NCI-H345 treated with DMSO at 0.1 percent for 48 hours (cell line): ENCODE data around the gene SBK3.
"Not testable (repeated sequence)": the region's sequence is repeated elsewhere in the genome, so short reads cannot be mapped to it uniquely, and the experiment has no call there.

Experiments used
- DNase-seq: peaks from one replicate; lab custom pipeline; 2025; ENCODE audit not compliant: unreplicated experiment; lab: John Stamatoyannopoulos, UW

SBK3 gene

DNA sequence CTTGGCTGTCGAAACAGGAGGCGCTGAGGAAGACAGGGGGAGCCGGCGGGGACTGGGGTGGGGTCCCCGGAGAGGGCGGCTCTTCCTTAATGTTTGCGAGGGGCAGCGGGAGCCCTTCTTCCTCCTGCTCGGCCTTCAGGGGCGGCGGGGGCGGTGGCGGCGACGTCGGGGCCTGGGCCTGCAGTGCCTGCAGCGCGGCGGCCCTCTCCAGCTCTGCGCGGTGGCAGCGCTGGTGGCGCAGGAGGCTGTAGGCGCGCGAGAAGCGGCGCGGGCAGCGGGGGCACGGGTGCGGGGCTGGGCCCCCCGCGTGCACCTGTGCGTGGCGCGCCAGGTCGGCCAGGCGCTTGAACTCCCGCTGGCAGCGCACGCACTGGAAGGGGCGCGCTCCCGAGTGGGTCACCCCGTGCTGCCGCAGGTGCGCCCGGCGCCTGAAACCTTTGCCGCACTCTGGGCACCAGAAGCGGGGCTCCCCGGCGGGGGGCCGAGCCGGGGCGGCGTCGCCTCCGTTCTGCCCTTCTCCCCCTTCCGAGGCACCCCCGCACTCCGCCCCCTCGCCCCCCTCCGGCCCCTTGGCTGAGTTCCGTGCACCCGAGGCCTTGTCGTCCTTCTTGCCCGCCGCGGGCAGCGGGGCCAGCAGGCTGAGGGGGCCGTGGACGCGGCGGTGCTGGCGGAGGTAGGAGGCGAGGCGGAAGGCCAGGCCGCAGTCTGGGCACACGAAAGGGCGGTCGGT, 32.9 kb upstream of the SBK3 start:
- DNase-seq, result no peak

DNA sequence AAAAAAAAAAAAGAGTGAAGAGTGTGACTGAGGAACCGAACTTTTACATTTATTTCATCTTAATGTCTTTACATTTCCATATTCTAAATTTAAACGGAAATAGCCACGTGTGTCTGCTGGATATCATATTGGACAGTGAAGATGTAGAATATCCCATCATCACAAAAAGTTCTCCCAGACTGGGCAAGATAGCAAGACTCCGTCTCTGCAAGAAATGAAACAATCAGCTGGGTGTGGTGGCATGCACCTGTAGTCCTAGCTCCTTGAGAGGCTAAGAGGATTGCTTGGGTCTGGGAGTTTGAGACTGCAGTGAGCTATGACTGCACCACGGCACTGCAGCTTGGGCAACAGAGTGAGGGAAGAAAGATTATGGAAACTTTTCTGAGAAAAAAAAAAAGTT, 31.4 kb upstream of the SBK3 start:
- DNase-seq, result no peak

DNA sequence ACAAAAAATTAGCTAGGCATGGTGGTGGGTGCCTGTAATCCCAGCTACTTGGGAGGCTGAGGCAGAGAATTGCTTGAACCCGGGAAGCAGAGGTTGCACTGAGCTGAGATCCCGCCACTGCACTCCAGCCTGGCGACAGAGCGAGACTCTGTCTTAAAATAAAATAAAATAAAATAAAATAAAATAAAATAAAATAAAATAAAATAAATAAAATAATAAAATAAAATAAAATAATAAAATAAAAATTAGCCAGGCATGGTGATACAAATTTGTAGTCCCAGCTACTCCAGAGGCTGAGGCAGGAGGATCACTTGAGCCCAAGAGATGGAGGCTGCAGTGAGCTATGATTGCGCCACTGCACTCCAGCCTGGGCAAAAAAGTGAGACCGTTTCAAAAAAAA, 28.6 kb upstream of the SBK3 start:
- not testable (repeated sequence) for DNase-seq

DNA sequence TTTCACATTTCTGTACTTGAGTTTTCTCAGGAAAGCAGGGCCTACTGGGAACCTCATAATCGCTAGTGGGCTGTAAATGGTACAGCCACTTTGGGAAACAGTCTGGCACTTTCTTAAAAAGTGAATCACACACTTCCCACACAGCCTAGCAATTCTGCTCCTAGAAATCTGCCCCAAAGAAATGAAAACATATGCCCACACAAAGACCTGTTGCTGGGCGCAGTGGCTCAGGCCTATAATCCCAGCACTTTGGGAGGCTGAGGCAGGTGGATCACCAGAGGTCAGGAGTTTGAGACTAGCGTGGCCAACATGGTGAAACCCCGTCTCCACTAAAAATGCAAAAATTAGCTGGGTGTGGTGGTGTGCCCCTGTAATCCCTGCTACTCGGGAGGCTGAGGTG, 24.1 kb upstream of the SBK3 start:
- not testable (repeated sequence) for DNase-seq

DNA sequence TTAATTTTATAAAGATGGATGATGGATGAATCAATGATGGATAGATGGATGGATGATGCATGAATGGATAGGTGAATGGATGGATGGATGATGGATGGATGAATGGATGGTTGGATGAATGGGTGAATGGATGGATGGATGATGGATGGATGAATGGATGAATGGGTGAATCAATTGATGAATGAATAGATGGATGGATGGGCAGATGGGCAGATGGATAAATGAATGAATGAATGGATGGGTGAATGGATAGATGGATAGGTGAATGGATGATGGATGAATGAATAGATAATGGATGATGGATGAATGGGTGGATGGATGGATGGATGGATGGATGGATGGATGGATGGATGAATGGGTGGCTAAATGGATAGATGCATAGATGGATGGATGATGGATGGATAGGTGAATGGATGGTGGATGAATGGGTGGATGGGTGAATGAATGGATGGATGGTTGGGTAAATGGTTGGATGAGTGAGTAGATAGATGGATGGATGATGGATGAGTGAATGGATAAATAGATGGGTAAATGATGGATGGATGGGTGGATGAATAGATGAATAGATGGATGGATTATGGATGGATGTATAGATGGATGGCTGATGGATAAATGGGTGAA, 22.5 kb upstream of the SBK3 start:
- no peak for DNase-seq

DNA sequence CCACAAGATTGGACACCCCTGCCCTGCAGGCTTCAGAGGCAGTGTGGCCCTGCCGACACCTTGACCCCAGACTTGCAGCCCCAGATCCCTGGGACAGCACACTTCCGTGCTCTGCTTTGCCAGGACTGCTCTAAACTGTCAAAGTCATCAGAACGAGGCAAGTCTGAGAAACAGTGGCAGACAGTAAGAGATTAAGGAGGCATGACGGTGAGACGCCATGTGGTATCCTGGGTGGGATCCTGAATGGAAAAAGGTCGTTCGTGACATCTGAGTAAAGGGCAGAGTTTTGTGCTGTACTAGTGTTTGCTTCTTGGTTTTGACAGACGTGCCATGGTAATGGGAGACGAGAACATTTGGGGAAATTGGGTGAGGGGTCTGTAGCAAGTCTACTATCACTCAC, 21.5 kb upstream of the SBK3 start:
- no peak for DNase-seq

DNA sequence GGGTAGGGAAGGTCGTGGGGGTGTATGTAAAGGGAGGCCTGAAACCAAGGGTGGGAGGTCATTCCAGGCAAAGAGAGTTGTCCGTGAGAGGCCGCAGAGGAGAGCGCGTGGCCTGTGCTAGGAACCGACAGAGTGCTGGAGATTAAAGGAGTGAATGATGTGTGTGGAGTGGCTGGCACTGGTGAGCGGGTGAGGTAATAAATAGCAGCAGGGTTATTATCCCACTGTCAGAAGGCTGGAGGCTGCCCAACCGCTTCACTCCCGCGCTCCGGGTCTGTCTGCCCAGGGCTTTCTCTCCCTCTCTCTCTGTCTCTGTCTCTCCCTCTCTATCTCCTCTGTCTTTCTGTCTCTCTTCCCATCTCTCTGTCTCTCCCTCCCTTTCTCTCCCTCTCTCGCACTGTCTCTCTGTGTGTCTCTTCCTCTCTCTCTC, 17.9 kb upstream of the SBK3 start:
- DNase-seq, result no peak

DNA sequence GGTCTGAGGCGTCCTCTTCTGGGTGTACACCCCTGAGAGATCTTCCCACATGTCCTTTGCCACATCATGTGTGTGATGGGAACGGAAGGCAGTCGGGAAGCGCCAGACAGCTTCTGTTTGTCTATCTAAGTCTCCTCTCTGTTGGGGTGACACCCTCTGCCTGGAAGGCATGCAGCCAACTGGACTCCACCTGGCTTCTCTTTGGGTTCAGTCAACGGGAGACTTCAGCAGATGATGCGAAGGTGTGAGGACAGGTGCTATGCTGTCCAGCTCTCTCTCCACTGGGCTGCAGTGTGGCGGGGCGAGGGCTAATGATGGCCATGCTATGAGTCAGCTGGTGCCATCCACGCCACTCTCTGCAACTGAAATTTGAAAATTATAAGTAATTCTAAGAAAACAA, 14.3 kb upstream of the SBK3 start:
- DNase-seq, result no peak

DNA sequence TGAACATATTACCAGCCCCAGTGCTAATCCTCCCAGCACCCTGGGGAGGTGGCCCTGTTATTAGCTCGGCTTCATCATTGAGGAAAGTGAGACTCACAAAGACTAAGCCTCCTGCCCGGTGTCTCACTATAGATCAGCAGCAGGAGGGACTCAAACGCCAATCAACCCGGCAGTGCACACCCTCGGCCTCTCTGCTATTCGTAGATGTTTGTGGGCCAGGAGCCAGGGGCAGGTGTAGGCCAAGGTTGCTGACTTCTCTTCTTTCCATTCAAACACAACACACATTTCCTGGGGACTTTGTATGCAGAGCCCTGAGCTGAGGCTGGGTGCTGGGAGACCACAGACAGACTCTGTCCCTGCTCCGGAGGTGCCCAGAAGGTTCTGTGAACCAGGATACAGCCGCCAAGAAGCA, 9.4 kb upstream of the SBK3 start:
- DNase-seq, result no peak

DNA sequence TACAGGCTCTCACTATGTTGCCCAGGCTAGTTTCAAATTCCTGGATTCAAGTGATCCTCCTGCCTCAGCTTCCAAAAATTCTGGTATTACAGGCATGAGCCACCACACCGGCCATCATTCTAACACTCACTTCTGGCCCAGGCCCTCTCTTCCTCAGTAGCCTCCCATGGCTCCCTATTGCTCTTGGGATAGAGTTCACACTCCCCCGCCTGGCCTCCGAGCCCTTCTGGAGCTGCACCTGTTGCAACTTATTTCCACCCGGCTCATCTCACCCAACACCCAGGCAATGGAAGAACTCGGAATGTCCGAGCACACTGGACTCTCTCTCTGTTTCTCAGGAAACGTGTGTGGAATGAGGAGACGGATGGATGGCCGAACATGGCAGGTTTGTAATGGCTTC, 9.0 kb upstream of the SBK3 start:
- DNase-seq, result no peak

DNA sequence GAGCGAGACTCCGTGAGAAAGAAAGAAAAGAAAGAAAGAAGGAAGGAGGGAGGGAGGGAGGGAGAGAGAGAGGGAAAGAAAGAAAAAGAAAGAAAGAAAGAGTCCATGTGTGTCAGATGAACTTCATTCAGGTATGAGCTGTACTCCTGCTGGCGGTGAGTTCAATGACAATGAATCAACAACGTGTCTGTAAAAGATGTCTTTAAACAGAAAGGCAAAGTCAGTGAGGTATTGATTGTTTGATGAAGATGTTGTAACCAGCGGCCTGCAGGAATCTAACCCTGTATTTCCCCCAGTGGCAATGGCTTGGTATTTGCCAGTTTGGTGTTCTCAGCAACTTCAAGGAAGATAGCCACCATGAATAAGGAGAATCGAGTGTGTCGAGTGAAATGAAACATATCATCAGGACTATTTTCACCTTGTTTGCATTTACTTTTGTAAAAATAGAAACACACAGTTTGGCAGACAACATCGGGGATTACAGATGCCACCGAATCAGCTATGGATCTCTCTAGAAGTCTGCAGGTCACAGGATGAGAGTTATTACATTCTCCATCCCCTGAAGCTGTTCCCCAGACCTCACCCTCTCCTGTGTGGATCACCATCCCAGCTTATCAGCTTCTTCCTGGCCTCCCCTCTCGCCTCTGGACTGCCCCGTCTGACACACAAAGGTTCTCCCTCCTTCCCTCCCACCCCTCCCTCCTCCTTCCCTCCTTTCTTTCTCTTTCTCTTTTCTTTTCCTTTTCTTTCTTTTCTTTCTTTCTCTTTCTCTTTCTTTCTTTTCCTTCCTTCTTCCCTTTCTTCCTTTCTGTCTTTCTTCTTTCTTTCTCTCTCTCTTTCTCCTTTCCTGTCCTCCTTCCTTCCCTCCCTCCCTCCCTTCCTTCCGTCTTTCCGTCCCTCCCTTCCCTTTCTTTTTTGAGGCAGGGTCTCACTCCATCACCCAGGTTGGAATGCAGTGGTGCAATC, 8.2 kb upstream of the SBK3 start:
- no peak for DNase-seq

DNA sequence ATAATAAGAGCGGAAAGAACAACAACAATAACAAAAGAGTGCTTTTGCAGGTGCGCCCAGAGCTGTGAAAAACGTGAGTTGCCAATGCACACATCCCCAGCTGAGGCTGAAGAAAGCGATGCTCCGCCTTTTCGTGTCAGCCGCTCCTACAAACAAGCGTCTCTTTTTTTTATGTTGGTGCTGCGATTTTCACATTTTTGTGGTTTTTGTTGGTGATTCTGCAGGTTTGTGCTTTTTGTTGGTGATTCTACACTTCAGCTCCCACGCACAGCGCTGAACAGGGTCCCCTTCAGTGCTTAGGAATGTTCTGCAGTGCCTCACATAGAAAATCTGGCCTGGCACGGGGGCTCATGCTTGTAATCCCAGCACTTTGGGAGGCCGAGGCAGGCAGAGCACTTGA, 7.3 kb upstream of the SBK3 start:
- no peak for DNase-seq

DNA sequence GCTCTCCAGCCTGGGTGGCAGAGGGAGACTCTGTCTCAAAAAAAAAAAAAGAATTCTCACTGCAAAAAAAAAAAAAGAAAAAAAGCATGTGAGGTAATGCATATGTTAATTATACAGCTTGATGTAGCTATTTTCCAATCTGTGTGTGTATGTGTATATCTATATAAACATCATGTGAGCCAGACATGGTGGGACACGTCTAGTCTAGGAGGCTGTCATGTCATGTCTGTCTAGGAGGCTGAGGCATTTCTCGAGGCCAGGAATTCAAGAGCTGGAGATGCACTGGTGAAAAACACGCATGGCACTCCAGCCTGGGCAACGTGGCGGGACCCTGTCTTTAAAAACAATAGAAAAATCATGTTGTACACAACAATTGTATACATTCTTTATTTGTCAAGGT, 6.9 kb upstream of the SBK3 start:
- no peak for DNase-seq

DNA sequence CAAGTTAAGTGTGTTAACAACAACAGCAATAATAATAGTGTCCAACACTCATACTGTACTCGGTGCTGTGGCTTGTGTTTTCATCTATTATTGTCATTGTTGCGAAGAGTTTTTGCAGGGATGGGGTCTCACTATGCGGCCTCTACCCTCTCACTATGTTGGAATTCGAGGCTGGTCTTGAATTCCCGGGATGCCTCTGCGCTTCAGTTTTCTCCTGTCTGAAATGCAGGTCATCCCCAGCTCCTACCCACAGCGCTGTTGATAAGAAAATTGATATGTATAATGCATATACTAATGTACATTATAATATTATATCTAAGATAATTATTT, 4.9 kb upstream of the SBK3 start:
- no peak for DNase-seq

DNA sequence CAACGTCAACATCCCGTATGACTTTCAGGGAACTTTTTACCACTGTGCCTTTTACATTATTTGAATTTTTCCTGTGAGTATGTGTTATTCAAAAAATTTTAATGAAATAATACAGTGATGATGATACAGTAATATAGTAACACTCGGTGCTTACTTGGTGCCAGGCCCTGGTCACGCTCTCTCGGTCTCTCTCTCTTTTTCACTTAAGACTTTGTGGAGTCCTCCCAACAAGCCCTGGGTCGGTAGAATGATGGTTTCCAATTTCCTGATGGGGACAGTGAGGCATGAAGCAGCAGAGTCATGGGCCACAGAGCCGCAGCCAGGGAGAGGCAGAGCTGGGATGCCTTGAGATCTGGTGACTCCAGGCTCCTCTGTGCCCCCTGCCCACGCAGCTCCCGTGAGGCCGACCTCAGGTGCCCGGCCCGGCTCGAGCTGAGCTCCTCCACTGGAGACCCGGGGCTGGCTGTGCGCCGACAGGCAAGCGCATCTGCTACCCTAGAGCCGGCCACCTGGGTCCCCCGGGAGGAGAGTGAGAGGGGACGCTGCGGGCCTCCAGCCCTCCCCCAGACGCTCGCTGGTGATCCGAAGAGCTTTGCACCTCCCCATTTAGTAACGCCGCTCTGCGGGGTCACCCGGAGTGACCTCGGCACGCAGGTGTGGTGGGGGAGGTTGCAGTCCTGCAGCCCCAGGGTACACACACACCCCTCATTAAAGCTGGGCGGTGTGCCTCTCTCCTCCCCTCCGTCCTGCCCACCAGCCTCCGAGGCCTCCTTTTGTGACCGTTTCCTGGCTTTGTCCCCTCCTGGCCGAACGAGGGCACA, 4.4 kb upstream of the SBK3 start:
- no peak for DNase-seq

DNA sequence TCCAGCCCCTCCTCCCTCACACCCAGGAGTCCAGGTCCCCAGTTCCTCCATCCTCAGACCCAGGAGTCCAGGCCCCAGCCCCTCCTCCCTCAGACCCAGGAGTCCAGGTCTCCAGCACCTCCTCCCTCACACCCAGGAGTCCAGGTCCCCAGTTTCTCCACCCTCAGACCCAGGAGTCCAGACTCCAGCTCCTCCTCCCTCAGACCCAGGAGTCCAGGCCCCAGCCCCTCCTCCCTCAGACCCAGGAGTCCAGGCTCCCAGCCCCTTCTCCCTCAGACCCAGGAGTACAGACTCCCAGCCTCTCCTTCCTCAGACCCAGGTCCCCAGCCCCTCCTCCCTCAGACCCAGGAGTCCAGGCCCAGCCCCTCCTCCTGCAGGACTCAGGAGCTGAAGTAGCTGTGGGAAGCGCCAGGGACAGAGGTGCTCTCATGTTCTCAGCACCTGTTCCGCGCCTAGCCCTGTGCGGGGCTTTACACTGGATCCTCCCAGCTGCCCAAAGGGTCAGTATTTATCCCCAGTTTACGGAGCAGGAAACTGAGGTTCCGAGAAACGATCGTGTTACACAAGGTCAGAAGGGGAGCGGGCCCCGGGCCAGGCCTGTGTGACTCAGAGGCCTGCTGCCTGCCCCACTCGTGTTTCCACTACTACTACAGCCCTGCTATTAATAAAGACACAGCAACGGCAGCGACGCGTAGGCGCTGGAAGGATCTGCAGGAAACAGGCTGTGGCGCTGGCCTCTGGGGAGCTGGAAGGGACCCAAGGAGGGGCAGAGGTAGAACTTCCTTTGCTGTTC, 1.7 kb upstream of the SBK3 start:
- DNase-seq, result no peak

DNA sequence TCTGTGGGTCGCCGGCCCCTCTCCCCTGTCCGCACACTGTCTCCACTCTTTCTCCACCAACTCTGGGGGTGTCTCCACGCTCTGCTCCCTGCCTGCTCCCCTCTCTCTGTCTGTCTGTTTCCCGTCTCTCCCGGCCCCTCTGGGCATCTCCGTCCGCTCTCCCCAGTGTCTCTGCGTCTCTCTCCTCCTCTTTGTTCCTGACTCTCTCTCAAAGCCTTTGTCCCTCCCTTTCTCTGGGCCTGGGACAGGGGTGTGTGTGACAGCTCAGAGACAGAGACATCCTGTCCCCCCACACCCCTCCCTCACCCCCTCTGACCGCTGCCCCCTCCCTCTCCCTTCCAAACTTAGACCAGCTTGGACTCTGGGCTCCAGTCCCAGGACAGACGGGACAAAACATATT, 668 bp upstream of the SBK3 start:
- no peak for DNase-seq

DNA sequence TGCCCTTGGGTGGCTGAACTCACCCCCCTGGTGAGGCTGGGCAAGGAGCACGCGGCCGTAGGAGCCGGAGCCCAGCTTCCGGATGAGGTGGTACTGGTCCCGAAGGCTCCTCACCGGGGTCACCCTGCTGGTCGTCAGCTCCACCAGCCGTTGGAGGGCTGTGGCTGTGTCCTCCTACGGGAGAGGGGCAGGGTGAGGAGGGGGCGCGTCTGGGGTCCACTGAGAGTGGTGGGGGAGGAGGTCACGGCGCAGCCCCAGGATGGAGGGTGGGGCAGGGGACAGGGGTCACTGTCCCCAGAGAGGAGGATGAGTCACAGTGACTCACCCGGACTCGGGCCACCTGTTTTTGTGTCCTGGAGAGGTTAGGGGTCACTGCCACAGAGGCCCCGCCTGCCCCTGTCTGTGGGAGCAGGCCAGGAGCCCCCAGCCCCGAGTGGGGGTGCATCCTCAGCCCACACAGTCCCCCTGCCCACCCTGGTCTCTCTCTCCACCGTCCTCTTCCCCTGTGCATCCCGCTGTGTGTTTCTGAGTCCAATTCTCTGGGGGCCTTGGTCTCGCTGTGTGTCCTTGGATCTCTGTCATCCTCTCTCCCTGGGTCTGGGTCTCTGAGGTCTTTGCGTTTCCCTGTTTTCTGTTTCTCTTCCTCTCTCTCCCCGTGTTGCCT, 435 bp downstream of the SBK3 start:
- DNase-seq, result no peak

DNA sequence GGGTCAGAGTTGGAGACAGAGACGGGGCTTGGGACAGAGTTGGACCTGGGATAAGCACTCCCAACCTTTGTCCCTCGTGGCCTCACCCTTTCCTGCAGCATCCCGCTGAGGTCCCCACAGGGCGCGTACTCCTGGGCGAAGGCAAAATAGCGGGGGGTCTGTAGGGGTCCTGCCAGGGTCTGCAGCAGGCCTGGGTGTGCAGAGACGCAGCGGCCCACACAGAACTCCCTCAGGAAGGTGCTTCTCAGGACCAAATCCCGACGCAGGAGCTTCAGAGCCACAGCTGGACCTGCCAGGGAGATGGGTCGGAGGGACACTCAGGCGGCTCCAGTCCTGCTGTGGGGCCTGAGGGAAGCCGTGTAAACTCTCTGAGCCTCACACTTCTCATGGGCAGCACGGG, 1.3 kb downstream of the SBK3 start:
- DNase-seq, result no peak

DNA sequence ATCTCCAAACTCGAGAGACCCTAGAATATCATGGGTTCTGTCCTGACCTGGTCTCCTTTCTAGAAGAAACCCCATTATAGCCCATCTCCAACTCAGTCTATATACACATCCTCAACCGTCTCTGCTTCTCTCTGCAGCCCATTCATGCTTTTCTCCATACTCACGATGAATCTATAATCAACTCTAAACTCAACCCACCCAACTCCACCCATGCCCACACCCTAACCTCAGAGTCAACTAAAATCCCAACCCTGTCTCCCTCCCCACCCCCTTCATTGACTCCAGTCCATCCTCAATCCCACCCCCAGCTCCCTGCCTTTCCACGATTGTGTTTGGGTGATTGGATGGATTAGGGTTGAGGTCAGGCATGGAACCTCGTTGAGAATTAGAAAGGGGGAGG, 1.8 kb downstream of the SBK3 start:
- DNase-seq, result no peak
